SU-DHL-6 (cell line): ENCODE measurements around the gene APBB2.

Experiments used
- H2AFZ ChIP-seq: fragments of 200-600 bp; sonication (generic); 2 replicates; pipeline ENCODE4 v1.6.1; 2014; ENCODE audit warnings: low read depth, mild to moderate bottlenecking, moderate library complexity, mixed read lengths, antibody characterized with exemption, low read length; ENCODE audit not compliant: severe bottlenecking
- H3F3A ChIP-seq: fragments of 200-600 bp; shearing (Covaris generic); 2 replicates; pipeline ENCODE4 v1.6.0; 2016; ENCODE audit warnings: antibody characterized with exemption, mild to moderate bottlenecking; ENCODE audit not compliant: insufficient read depth
- H3K27ac ChIP-seq: fragments of 200-600 bp; sonication (generic); 2 replicates; pipeline ENCODE4 v1.5.1; 2016; ENCODE audit warnings: low read depth, mild to moderate bottlenecking, low read length, moderate library complexity, mixed read lengths
- H3K27me3 ChIP-seq: fragments of 200-600 bp; sonication (generic), shearing (Covaris generic); 2 replicates; pipeline ENCODE4 v1.6.0; 2014; ENCODE audit warnings: mild to moderate bottlenecking, low read length
- H3K36me3 ChIP-seq: fragments of 200-600 bp; sonication (generic); 2 replicates; pipeline ENCODE4 v1.6.1; 2014; ENCODE audit warnings: mild to moderate bottlenecking, low read length, mixed read lengths
- H3K4me2 ChIP-seq: fragments of 300-600, 200-600 bp; shearing (Covaris generic), sonication (generic); 2 replicates; pipeline ENCODE4 v1.6.0; 2014; ENCODE audit warnings: low read length, low read depth, mild to moderate bottlenecking; ENCODE audit not compliant: poor library complexity, severe bottlenecking
- H3K4me3 ChIP-seq: fragments of 200-600 bp; sonication (generic); 2 replicates; pipeline ENCODE4 v1.5.1; 2014; ENCODE audit warnings: antibody characterized with exemption, low read length, mild to moderate bottlenecking, mixed read lengths; ENCODE audit not compliant: insufficient read depth, poor library complexity, severe bottlenecking
- H3K79me2 ChIP-seq: fragments of 200-600 bp; sonication (generic); 2 replicates; pipeline ENCODE4 v1.6.1; 2014; ENCODE audit warnings: mild to moderate bottlenecking, low read length, moderate library complexity; ENCODE audit not compliant: insufficient read depth
- H3K9ac ChIP-seq: fragments of 200-600 bp; sonication (generic); 2 replicates; pipeline ENCODE4 v1.7.0; 2014; ENCODE audit warnings: mild to moderate bottlenecking, low read length
- H3K9me2 ChIP-seq: fragments of 200-600 bp; sonication (generic); replicated peaks from 2 replicates; pipeline ENCODE4 v1.6.1; 2014; ENCODE audit warnings: low read length; ENCODE audit not compliant: insufficient read depth
- H3K9me3 ChIP-seq: fragments of 200-600 bp; sonication (generic); 2 replicates; pipeline ENCODE4 v1.6.1; 2014; ENCODE audit warnings: low read length, mixed read lengths; ENCODE audit not compliant: insufficient read depth
- H4K20me1 ChIP-seq: fragments of 200-600 bp; sonication (generic); 2 replicates; pipeline ENCODE4 v1.6.1; 2014; ENCODE audit warnings: low read depth, mild to moderate bottlenecking, antibody characterized with exemption, low read length, moderate library complexity, mixed read lengths
- CTCF ChIP-seq: fragments of 200-600 bp; sonication (generic); IDR thresholded peaks from one replicate; pipeline ENCODE4 v1.5.1; 2017; ENCODE audit warnings: antibody characterized with exemption, mild to moderate bottlenecking, low read length, moderate library complexity; ENCODE audit not compliant: insufficient read depth, poor library complexity, severe bottlenecking
- EZH2phosphoT487 ChIP-seq: fragments of 200-600 bp; sonication (generic), shearing (Covaris generic); conservative IDR thresholded peaks from 2 replicates; pipeline ENCODE4 v1.6.1; 2018; ENCODE audit warnings: mild to moderate bottlenecking, antibody characterized with exemption, low read length, moderate library complexity, mixed read lengths

Gene APBB2

GRCh38 chr4:40946652-40947051 is 267.7 kb downstream of the APBB2 start:
- Histone ChIP-seq H3K9me2 (no peaks in the 10 kb centered on the region), H4K20me1 (no peaks in the 10 kb centered on the region), H3F3A (no peaks in the 10 kb centered on the region), H3K4me2 (no peak overlapping the region), H3K4me3 (no peak overlapping the region), H2AFZ (no peak overlapping the region), H3K9me3 (no peaks in the 10 kb centered on the region), H3K27ac (no peak overlapping the region), H3K79me2 (no peaks in the 10 kb centered on the region), H3K9ac (no peak overlapping the region), H3K36me3 (no peaks in the 10 kb centered on the region), H3K27me3 (no peaks in the 10 kb centered on the region)
- TF ChIP-seq CTCF (no peak), EZH2phosphoT487 (no peak)

- no peak overlapping the region for H3K4me2 ChIP-seq
- TF ChIP-seq CTCF, result no peak
- TF ChIP-seq EZH2phosphoT487, result no peak
Observed at GRCh38 chr4:40940756-40941155, 273.6 kb downstream of the APBB2 start.

GRCh38 chr4:40940317-40940741 is 274.0 kb downstream of the APBB2 start:
- H3K27me3 ChIP-seq, result no peaks in the 10 kb centered on the region
- H3K4me3 ChIP-seq, result no peak overlapping the region
- H3K27ac ChIP-seq, result no peak overlapping the region
- no peaks in the 10 kb centered on the region for H3K9me3 ChIP-seq
- no peak overlapping the region for H3K9ac ChIP-seq
- H3F3A ChIP-seq, result no peaks in the 10 kb centered on the region
- H2AFZ ChIP-seq, result no peak overlapping the region
- no peak for TF ChIP-seq EZH2phosphoT487
- no peak for TF ChIP-seq CTCF
- no peaks in the 10 kb centered on the region for H4K20me1 ChIP-seq
- no peaks in the 10 kb centered on the region for H3K79me2 ChIP-seq
- no peaks in the 10 kb centered on the region for H3K9me2 ChIP-seq
- no peak overlapping the region for H3K4me2 ChIP-seq
- H3K36me3 ChIP-seq, result no peaks in the 10 kb centered on the region

More at GRCh38 chr4:40940756-40941155, 273.6 kb downstream of the APBB2 start:
- H3F3A ChIP-seq, result no peaks in the 10 kb centered on the region
- no peaks in the 10 kb centered on the region for H3K27me3 ChIP-seq
- no peak overlapping the region for H3K9ac ChIP-seq
- no peak overlapping the region for H3K4me3 ChIP-seq
- H2AFZ ChIP-seq, result no peak overlapping the region
- no peaks in the 10 kb centered on the region for H3K9me3 ChIP-seq
- H4K20me1 ChIP-seq, result no peaks in the 10 kb centered on the region
- H3K9me2 ChIP-seq, result no peaks in the 10 kb centered on the region
- no peak overlapping the region for H3K27ac ChIP-seq
- H3K79me2 ChIP-seq, result no peaks in the 10 kb centered on the region
- H3K36me3 ChIP-seq, result no peaks in the 10 kb centered on the region

GRCh38 chr4:40939856-40940255 is 274.5 kb downstream of the APBB2 start:
- H3K27ac ChIP-seq, result no peak overlapping the region
- H3K79me2 ChIP-seq, result no peaks in the 10 kb centered on the region
- H3F3A ChIP-seq, result no peaks in the 10 kb centered on the region
- TF ChIP-seq CTCF (no peak), EZH2phosphoT487 (no peak)
- no peaks in the 10 kb centered on the region for H3K36me3 ChIP-seq
- no peaks in the 10 kb centered on the region for H3K27me3 ChIP-seq
- no peaks in the 10 kb centered on the region for H3K9me3 ChIP-seq
- no peak overlapping the region for H3K4me2 ChIP-seq
- H3K9ac ChIP-seq, result no peak overlapping the region
- H2AFZ ChIP-seq, result no peak overlapping the region
- no peak overlapping the region for H3K4me3 ChIP-seq
- no peaks in the 10 kb centered on the region for H3K9me2 ChIP-seq
- H4K20me1 ChIP-seq, result no peaks in the 10 kb centered on the region
